ENCODE data around the gene MYO6. TPM values are rescaled to one million over a fixed set of nuclear protein-coding genes. Genes with fewer than 3 reads are reported as not detected.

Gene MYO6
- total RNA-seq, 1 donor = 16.4 TPM

GRCh38 chr6:75934643-75935472, 185.8 kb downstream of the MYO6 start:
- peak; percentile 79 for TF ChIP-seq CTCF (IDR thresholded peaks at IDR 0.05; ENCODE audit: insufficient read depth, low read length)
- peak overlapping the region; percentile 61 for H3K4me3 ChIP-seq (ENCODE audit: low read depth, low read length)
- DNase-seq (ENCODE audit: low read depth) = peak; percentile 80

GRCh38 chr6:75935473-75935793, 186.4 kb downstream of the MYO6 start:
- peak overlapping the region; percentile 61 for H3K4me3 ChIP-seq (ENCODE audit: low read depth, low read length)
- TF ChIP-seq CTCF (IDR thresholded peaks at IDR 0.05; ENCODE audit: insufficient read depth, low read length) = no peak
- no peak for DNase-seq (ENCODE audit: low read depth)

GRCh38 chr6:75936682-75937081, 187.6 kb downstream of the MYO6 start:
- TF ChIP-seq CTCF (IDR thresholded peaks at IDR 0.05; ENCODE audit: insufficient read depth, low read length) = no peak
- DNase-seq (ENCODE audit: low read depth) = no peak

GRCh38 chr6:75937846-75938245, 188.8 kb downstream of the MYO6 start:
- no peak for TF ChIP-seq CTCF (IDR thresholded peaks at IDR 0.05; ENCODE audit: insufficient read depth, low read length)
- no peak overlapping the region for H3K4me3 ChIP-seq (ENCODE audit: low read depth, low read length)
- DNase-seq (ENCODE audit: low read depth) = no peak

More at GRCh38 chr6:75936682-75937081, 187.6 kb downstream of the MYO6 start:
- H3K4me3 ChIP-seq (ENCODE audit: low read depth, low read length) = no peak overlapping the region

GRCh38 chr6:75940564-75940963, 191.5 kb downstream of the MYO6 start:
- no peak for DNase-seq (ENCODE audit: low read depth)
- no peak overlapping the region for H3K4me3 ChIP-seq (ENCODE audit: low read depth, low read length)
- no peak for TF ChIP-seq CTCF (IDR thresholded peaks at IDR 0.05; ENCODE audit: insufficient read depth, low read length)

GRCh38 chr6:75941509-75941908, 192.5 kb downstream of the MYO6 start:
- no peak for DNase-seq (ENCODE audit: low read depth)
- H3K4me3 ChIP-seq (ENCODE audit: low read depth, low read length) = no peak overlapping the region
- no peak for TF ChIP-seq CTCF (IDR thresholded peaks at IDR 0.05; ENCODE audit: insufficient read depth, low read length)

GRCh38 chr6:75943381-75943780, 194.3 kb downstream of the MYO6 start:
- TF ChIP-seq CTCF (IDR thresholded peaks at IDR 0.05; ENCODE audit: insufficient read depth, low read length) = no peak
- DNase-seq (ENCODE audit: low read depth) = no peak
- H3K4me3 ChIP-seq (ENCODE audit: low read depth, low read length) = no peak overlapping the region

Measured in fibroblast of the aortic adventitia (primary cell).